Neural cell (in vitro differentiated cells): Measurements from ENCODE around the gene EFTUD2.

Experiments used
- EZH2 ChIP-seq: fragments of 200-600, 300-800 bp; shearing (Covaris generic), sonication (generic); IDR thresholded peaks from 2 replicates; pipeline ENCODE4 v1.6.1; 2014; ENCODE audit warnings: antibody characterized with exemption, low read length, borderline replicate concordance, mild to moderate bottlenecking; ENCODE audit not compliant: insufficient read depth, poor library complexity, severe bottlenecking
- TF ChIP-seq, protein P1 (sequence below): fragments of 450-650 bp; IDR thresholded peaks from 2 replicates; pipeline ENCODE4 v1.5.1; 2014; ENCODE audit warnings: antibody characterized with exemption, mild to moderate bottlenecking, moderate library complexity; ENCODE audit not compliant: poor library complexity, severe bottlenecking
- TF ChIP-seq, protein P2 (sequence below): IDR thresholded peaks from 2 replicates; pipeline ENCODE4 v1.6.1; 2012; ENCODE audit warnings: borderline replicate concordance

DNA sequence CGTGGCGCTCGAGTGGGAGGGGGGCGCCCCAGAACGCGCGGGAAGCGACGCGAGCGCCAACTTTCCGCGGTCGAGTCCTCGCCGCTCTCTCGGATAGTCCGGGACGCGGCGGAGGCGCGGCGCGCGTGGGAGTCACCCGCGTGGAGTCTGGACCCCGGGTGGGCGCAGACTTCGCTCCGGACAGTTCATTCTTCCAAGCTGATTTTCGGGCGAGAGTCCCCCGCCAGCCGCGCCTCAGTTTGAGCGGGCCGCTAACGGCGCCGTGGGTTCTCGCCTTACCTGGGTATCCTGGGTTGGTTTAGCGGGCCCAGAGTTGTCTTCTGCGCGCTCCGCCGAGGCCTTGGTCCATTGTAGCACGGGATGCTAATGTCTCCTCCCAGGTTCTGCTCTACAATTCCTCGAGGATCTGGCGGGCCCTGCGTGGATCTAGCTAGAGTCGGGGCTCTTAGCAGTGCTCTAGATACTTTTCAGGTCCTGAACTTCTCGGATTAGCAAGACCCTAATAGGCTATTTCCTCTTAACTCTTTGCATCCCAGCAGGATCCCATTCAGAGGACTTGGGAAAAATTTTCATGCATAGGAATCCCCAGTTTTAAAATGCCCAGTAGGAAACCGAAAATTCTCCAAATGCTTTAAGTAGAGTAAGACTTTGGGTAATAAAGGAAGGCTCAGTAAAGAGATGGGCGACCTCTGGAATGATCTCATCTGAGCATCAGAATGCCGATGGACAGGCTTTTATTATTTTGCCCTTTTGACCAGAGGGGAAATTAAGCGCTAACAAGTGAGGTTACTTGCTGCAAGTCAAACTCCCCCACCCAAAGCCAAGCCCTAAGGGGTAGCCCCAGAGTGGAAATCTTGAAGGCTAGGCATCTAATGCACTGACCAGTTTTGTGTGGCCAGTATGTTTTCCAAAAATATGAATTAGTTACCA, 68.6 kb downstream of the EFTUD2 start:
- TF ChIP-seq, protein P1, sequence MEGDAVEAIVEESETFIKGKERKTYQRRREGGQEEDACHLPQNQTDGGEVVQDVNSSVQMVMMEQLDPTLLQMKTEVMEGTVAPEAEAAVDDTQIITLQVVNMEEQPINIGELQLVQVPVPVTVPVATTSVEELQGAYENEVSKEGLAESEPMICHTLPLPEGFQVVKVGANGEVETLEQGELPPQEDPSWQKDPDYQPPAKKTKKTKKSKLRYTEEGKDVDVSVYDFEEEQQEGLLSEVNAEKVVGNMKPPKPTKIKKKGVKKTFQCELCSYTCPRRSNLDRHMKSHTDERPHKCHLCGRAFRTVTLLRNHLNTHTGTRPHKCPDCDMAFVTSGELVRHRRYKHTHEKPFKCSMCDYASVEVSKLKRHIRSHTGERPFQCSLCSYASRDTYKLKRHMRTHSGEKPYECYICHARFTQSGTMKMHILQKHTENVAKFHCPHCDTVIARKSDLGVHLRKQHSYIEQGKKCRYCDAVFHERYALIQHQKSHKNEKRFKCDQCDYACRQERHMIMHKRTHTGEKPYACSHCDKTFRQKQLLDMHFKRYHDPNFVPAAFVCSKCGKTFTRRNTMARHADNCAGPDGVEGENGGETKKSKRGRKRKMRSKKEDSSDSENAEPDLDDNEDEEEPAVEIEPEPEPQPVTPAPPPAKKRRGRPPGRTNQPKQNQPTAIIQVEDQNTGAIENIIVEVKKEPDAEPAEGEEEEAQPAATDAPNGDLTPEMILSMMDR: no peak
- TF ChIP-seq EZH2: no peak
- TF ChIP-seq, protein P2, sequence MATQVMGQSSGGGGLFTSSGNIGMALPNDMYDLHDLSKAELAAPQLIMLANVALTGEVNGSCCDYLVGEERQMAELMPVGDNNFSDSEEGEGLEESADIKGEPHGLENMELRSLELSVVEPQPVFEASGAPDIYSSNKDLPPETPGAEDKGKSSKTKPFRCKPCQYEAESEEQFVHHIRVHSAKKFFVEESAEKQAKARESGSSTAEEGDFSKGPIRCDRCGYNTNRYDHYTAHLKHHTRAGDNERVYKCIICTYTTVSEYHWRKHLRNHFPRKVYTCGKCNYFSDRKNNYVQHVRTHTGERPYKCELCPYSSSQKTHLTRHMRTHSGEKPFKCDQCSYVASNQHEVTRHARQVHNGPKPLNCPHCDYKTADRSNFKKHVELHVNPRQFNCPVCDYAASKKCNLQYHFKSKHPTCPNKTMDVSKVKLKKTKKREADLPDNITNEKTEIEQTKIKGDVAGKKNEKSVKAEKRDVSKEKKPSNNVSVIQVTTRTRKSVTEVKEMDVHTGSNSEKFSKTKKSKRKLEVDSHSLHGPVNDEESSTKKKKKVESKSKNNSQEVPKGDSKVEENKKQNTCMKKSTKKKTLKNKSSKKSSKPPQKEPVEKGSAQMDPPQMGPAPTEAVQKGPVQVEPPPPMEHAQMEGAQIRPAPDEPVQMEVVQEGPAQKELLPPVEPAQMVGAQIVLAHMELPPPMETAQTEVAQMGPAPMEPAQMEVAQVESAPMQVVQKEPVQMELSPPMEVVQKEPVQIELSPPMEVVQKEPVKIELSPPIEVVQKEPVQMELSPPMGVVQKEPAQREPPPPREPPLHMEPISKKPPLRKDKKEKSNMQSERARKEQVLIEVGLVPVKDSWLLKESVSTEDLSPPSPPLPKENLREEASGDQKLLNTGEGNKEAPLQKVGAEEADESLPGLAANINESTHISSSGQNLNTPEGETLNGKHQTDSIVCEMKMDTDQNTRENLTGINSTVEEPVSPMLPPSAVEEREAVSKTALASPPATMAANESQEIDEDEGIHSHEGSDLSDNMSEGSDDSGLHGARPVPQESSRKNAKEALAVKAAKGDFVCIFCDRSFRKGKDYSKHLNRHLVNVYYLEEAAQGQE: no peak
